Measurements from ENCODE around the gene CTIF. TPM values are rescaled to one million over a fixed set of nuclear protein-coding genes. Genes with fewer than 3 reads are reported as not detected.

Gene CTIF
- polyA plus RNA-seq, 3 donors = 13.9 to 17.0 (median 15.3) TPM

DNA sequence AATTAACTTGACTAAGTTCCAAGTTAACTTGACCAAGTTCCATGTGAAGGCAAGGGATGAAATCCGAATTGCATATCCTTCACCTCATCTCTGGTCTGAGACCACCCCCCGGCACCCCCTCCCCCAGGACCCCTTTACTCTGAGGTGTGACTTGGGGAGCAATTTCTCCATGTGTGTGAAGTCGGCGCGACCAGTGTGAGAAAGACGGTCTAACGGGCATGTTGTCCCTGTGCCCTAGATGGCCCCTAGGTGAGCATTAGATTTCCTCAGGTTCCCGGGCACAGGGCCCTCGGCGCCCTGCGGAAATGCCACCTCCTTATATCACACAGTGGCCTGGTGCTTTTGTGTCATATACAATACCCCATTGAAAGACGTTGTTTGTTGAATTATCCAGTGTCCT is 137.1 kb downstream of the CTIF start:
- no peak for DNase-seq (ENCODE audit: low read depth in 3 of 3, low spot score in 2 of 3)

DNA sequence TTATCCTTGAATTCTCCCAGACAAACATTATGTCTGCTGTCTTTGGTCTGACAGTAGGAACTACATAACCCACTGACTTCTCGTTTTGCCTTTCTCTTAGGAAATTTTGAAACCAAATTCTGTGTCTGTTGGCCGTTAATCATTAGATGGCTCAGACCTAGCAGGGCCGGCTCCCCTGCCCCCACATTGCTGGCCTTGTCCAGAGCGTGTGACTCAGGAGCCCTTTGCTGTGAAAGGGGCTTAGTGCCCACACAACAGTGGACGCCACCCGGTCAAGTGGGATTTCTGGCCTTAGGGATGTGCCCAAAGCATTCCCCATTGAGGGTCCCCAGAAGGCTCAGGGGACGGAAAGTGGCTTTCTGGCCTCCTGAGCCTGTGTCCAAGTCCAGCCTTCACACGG is 137.5 kb downstream of the CTIF start:
- DNase-seq (ENCODE audit: low read depth in 3 of 3, low spot score in 2 of 3) = no peak

DNA sequence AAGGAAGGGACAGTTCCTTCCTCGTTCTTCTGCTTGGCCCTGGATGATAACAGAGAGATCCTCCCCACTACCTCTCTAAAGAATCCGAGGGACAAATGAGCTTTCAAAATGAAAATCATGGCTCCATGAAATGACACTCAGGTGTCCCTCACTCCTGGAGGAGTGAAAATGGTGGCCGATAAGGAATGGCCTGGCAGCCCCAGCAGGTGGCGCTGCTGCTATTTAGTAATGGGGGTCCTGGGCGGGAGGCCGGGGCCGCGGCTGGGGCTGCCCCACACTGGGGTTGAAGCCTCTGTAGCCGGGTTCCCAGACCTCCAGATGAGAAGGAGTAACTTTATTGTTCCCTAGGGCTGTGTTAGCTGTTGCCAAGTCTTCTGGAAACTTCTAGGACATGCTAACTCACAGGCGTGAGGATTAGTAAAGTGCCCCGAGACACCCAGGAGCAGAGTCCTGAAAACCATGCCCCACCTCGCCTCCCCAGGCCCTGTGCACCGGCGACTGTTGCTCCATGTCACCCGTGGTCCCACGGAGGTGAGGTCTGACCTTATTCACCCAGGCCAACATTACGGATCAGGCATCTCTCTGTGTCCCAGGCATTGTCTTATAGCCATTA is 138.0 kb downstream of the CTIF start:
- DNase-seq (ENCODE audit: low read depth in 3 of 3, low spot score in 2 of 3) = no peak

DNA sequence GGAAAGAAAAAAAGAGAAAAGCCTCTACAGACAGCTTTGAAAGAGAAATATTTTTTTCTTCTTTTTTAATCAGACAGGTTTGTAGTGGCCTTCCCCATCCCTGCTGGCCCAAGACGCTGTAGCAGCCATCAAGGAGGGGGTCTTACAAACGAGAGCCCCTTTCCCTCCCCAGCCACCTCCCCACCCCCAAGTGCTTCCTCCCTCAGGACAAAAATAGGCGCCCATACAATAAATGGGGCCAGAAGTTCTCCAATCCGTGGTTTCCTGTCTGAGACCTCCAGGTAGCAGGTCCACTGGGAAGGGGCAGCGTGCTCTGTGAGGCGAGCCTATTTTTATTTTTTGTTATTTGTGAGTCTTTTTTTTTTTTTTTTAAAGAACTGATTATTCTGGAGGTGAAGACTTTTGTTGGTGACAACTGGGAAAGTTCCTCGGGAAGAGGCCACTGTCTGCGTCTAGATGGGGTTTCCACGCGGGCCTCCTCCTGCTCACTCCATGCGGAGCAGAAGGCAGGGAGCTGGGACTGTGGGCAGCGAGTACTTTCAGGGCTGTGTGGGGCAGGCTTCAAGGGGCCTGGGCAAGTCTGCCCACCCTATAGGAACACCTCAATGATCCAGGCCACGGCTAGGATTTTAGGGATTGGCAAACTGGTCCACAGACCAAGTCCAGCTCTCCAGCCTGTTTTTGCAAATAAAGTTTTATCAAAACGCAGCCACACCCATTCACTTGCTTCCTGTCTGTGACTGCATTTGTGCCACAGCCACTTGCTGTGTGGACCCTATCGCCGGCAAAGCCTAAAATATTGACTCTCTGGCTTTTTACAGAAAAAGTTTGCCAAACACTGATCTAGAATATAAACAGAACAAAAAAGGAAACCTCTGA is 139.6 kb downstream of the CTIF start:
- no peak for DNase-seq (ENCODE audit: low read depth in 3 of 3, low spot score in 2 of 3)

DNA sequence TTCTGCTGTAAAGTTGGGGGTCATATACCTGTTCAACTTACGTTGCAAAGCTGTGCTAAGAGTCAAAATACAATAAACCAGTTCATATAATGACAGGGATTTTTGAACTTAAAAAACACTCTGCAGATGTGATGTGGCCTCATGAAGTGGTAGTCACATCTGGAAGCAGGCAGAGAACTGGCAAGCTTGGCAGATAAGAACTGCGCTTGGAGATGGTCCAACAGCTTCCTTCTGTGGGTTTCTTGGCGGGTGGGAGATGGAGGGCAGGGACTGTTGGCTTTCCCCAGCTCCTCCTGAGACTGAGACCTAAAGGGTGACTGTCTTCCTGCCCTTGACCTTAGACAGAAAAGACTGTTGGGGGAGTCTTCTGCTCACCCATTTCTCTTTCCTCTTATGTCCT is 140.4 kb downstream of the CTIF start:
- DNase-seq (ENCODE audit: low read depth in 3 of 3, low spot score in 2 of 3) = no peak

DNA sequence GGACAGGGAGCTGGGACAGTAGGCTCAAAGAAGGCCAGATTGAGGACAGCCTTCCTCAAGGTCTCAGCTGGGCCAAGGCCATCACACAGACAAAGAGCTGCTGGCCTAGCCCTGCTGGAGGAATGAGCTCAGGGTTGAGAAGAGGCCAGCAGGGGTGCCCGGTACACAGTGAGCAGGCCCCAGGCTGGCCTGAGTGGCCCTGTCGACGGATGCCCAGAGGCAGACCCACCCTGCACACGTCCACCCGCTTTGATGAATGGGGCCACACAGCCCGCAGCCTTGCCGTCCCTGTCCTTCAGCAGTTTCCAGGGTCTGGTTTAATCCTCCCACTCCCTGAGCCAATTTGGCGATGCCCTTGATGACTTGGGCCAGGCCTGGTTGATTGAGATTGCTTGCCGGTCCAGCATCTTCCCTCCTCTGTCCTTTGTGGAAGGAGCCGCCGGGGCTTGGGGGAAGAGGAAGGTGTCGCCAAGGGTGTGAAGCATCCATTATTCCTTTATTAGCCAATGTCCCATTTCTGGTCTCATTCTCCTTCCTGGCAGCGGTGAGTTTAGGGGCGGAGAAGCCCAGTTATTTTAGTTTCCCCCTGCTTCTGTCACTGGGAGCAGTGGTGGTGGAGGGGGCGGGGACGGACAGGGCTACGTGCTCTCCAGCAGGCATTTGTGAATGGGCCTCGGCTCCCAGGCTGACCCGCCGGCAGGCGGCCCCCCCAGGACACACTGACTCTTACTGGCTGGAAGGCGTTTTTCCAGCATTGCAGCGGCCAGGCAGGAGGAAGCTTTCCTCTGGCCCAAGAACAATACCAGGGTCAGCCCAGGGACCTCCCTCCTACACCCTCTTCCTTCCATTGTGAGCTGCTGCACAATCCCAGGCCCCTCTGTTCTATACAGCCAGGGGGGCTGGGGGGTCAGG is 141.8 kb downstream of the CTIF start:
- DNase-seq (ENCODE audit: low read depth in 3 of 3, low spot score in 2 of 3) = no peak

DNA sequence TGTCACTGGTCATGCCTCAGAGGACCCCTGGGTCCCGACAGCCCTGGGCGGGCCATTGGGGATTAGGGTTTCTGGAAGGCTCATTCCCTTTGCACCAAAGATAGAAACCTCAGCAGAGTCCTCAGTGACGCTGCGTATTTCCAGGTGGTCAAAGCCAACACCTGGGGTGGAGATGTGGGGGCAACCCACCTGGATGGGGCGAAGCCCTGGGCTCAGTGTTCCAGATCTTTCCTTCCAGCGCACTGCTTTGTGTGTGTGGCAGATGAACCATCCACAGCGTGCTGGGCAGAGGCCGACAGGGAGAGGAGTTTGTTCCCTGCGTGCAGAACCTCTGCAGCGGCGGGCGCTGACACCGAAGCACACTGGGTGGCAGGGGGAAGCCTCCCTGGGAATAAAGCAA is 143.9 kb downstream of the CTIF start:
- no peak for DNase-seq (ENCODE audit: low read depth in 3 of 3, low spot score in 2 of 3)

DNA sequence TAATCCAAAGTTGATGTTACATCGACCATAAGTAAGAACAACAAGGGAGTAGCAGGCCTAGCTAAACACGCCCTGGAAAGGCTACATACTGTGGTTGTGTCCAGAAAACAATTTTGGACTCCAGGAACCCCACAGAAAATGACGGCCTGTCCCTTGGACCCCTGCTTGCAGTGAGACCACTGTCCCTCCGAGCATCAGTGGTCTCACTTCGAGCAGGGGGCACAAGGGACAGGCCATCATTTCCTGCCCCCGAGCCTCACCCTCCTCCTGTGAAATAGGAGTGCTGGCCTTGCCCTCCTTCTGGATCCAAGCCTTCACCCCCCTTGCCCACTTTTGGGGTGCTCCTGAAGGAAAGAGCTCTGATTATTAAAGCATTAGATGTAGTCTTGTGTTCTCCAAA is 144.4 kb downstream of the CTIF start:
- no peak for DNase-seq (ENCODE audit: low read depth in 3 of 3, low spot score in 2 of 3)

DNA sequence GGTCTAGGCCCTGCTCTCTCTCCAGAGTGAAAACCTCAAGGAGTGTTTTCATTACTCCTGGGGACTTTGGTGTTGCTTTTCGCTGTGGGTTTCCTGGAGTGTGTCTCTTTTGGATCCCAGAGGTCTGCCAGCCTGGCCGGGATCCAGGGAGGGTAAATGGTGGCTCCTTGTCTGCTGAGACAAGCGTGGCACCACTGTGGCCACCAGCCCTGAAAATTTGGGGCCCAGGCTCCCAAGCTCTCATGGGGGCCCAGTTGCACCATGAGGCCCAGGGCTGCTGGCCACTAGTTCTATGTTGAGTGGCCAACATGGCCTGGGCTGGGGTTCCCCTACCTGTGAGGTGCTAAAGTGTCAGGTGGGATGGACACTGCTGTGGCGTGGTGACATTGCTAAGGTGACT is 144.8 kb downstream of the CTIF start:
- no peak for DNase-seq (ENCODE audit: low read depth in 3 of 3, low spot score in 2 of 3)

DNA sequence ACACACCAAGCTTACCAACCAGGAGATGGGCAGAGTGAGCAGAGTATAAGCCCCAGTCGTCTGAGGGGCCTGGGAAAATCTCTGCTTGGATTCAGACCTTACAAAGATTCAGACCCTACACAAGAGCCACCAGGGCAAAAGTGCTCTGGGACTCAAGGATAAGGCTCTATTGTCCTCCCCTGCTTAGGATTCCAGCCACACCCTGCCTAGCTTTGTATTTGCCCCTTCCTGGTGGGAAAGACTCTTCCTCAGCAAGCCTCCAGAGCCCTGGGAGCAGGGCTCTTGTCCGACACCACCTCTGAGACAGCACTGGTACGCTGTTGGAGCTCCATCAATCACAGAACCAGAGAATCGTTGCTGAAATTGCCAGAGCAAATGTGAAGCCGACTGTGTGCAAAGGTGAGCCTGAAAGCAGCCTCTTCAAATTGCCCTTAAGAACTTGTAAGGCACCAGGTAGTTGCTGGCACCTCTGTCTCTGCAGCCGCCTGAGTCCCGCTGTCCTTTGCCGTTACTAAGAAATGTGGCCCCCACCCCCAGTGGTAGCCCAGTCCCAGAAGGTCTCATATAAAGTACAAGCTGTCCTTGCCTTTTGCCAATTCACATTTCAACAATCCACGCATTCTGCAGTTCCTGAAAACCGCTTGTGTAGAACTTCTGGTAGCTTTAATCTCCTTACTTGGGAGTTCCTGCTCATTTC is 148.7 kb downstream of the CTIF start:
- DNase-seq (ENCODE audit: low read depth in 3 of 3, low spot score in 2 of 3) = no peak

DNA sequence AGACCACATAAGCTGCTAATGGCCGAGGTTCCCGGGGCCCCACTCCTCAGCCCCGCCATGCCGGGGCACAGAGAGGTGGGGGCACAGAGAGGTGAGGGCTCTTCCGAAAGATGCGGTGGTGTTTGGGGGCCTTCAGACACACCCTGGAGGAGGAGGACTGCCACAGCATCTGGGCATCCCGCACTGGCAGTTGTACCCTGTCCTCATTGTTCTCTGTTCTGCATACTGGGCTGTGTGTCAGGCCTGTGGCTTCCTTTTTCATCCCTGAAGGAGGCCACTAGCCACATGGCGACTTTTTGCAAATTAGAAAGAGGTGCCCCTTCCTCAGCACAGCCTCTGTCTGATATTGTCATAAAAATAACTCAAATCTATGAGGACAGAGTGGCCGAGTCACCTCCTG is 150.1 kb downstream of the CTIF start:
- no peak for DNase-seq (ENCODE audit: low read depth in 3 of 3, low spot score in 2 of 3)

DNA sequence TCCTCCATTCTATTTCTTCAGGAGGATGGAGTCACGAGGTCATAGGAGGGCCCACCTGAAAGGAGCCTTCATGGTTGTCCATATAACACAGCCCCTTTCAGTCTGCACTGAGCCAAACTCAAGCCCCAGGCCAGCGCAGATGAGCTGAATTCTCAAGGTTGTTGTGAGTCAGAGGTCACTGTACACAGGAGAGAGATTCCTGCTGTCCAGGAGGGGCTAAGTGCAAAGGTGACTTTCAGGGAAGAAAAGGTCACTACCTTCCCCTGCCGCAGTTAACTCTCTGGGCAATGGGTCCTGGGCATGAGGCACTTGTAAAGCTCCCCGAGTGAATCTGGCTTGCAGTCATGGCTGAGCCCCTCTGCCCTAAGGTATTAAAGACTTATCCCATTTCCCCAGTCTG is 150.7 kb downstream of the CTIF start:
- DNase-seq (ENCODE audit: low read depth in 3 of 3, low spot score in 2 of 3) = no peak

DNA sequence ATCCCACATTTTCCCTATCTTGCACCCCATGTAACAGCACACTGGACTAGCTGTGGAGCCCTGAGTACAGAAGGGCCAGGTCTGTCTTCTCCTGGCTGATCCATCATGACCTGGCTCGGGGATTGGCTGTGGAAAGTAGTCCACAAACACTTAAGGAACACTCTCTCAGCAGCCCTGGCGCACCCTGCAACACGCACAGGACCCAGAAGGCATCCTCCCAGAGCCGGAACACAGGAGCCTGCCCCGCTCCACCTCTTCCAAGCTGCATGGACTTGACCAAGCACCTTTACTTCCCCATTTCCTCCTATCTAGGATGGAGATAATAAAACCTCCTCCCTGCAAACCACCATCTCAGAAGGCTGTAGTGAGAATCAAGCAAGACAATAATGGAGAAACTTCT is 151.7 kb downstream of the CTIF start:
- no peak for DNase-seq (ENCODE audit: low read depth in 3 of 3, low spot score in 2 of 3)

DNA sequence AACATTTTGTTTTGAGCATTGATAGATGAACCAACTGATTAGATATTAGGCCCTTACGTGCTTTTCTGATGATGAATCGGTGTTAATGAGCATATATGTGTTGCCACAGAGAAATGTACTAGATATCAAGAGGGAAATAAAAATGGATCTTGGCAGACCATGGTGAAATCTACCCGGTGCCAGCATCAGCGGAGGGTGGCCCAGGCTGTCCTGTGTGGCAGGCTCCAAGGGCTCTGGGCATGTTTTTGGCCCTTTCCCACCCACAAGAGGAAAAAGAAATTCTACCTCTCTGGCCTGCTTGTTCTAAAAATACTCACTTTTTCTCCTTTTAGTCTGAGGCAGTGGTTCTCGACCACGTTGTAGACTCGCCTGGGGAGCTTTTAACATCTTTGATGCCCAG is 154.2 kb downstream of the CTIF start:
- DNase-seq (ENCODE audit: low read depth in 3 of 3, low spot score in 2 of 3) = no peak

DNA sequence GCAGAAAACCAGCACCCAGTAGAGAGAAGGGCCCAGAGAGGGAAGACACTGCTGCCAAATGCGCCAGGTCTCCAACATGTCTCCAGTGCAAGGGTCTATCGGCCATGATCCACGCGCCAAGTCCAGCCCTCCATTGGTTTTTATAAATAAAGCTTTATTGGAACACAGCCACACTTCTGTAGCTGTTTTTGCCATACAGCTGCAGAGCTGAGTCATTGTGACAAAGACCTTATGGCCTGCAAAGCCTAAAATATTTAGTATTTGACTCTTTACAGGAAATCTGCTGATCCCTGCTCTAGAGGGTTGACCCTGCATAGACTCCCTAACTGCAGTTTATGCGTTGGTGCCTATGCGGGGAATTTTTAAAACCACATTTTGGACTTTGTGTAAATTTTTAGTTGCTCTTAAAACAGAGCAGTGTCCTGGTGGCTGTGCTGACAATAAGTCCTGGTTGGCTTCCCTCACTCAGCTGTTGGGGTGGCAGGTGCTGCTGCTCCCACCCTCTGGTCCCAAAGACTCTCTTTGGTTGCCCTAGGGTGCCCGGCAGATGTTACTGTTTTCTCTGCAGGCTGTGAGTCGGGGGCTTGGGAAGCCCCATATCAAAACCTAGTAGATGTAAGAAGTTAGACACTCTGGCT is 154.9 kb downstream of the CTIF start:
- DNase-seq (ENCODE audit: low read depth in 3 of 3, low spot score in 2 of 3) = no peak

DNA sequence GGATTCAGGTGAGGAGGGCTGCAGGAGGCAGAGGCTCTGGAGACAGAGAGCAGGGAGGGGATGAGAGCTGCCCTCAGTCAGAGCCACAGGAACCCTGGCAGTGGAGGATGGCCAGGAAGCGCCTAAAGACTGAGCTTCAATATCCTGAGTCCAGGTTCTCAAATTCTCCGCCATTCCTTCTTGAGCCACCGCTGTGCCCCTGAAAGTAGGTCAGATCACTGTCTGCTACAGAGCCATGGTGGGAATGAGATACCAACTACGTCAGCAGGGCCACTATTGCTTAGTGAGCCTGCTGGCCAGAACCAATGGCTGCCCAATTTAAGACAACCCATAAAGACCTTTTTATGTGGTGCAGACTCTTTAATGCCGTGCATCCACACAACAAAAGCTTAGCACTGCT is 155.5 kb downstream of the CTIF start:
- DNase-seq (ENCODE audit: low read depth in 3 of 3, low spot score in 2 of 3) = no peak

DNA sequence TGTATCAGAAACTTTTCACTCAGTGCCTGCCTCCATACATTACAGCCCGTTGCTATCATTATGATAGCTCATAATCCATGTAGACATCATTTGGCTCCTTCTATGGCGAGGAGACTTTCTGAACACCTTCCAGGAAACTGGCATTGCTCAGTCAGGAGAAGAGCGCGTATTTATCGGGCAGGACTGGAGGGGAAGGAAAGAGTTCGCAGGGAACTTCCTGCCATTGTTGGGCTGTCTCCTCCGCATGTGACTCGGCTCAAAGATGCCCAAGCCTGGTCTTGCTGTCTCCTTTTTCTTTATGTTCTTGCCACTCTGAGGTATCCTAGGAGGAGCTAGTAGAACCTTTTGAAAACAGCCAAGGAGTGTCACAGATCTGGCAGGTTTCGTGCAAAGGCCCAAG is 156.8 kb downstream of the CTIF start:
- DNase-seq (ENCODE audit: low read depth in 3 of 3, low spot score in 2 of 3) = no peak

DNA sequence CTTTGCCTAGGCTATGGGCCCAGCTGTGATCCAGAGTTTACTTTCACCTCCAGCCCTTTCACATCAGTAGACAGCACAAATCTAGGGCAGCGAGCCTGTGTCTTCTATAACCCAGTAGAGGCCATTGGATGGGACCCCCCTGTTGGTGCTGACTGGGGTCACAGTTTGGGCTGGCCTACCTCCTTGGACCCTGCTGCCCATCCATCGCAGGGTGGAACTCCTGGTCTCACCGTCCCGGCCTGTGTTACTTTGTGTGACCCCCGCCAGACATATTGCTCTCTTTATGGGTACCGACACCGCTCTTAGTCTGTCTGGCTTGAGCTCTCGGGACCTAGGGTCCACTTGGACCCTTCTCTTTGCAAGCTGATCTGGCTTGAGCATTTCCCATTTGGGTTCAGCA is 157.4 kb downstream of the CTIF start:
- no peak for DNase-seq (ENCODE audit: low read depth in 3 of 3, low spot score in 2 of 3)

DNA sequence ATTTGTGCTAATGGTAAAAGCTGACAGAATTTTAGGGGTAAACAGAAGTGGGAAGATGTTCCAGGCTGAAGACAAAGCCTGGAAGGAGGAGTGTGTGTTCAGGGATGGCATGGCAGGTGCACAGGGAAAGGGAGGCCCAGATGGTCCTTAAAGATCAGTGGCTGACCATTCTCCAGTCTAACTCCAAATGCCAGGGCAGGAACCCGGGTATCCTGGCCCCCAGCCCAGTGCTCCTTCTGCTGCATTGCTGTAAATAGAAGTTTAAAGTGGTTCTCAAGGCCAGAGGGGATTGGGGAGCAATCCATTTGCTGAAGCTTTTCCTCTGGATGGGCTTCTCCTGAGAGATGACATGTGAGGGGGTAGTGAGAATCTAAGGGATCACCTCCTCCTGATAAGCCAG is 158.6 kb downstream of the CTIF start:
- no peak for DNase-seq (ENCODE audit: low read depth in 3 of 3, low spot score in 2 of 3)

DNA sequence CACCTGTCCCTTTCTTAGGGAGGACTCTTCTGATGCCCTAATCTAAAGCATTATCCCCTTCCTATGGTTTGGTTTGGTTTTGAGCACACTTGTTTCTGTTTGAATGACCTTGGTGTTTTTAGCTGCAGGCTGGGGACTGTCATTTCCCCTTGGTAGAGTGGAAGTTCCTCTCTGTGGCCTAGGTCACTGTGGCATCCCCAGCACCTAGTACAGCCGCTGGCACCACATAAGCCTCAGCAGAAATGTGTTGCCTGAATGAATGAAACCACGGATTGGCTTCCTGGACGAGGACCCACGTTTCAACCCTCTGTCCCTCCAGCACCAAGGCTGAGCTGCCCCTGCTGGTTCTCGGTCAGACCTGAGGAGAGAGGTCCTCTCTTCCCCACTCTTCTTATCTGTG is 159.9 kb downstream of the CTIF start:
- no peak for DNase-seq (ENCODE audit: low read depth in 3 of 3, low spot score in 2 of 3)
